H9 (cell line): ENCODE data around the gene GAREM1. TPM values are rescaled to one million over a fixed set of nuclear protein-coding genes. Genes with fewer than 3 reads are reported as not detected.

Source experiments
- DNase-seq: peaks from one replicate; pipeline ENCODE4 v3.0.0-alpha.2; 2017
- H2AFZ ChIP-seq: one replicate; pipeline ENCODE4 v1.6.1; 2013; ENCODE audit warnings: mild to moderate bottlenecking, low read length, control low read depth, moderate library complexity
- H2AK5ac ChIP-seq: 2 replicates; pipeline ENCODE4 v1.6.1; 2013; ENCODE audit warnings: low read length, control low read depth, mixed read lengths; ENCODE audit not compliant: insufficient read length
- H2BK120ac ChIP-seq: one replicate; pipeline ENCODE4 v1.6.1; 2013; ENCODE audit warnings: low read depth, mild to moderate bottlenecking, low read length, control low read depth, inconsistent platforms; ENCODE audit not compliant: poor library complexity, severe bottlenecking
- H2BK12ac ChIP-seq: 2 replicates; pipeline ENCODE4 v1.6.1; 2013; ENCODE audit warnings: low read length, control low read depth, mixed read lengths, low read depth; ENCODE audit not compliant: insufficient read length
- H2BK15ac ChIP-seq: 2 replicates; pipeline ENCODE4 v1.6.1; 2013; ENCODE audit warnings: low read depth, low read length, control low read depth
- H2BK20ac ChIP-seq: one replicate; pipeline ENCODE4 v1.6.1; 2013; ENCODE audit warnings: low read depth, mild to moderate bottlenecking, low read length, control low read depth, inconsistent platforms; ENCODE audit not compliant: poor library complexity, severe bottlenecking
- H2BK5ac ChIP-seq: 2 replicates; pipeline ENCODE4 v1.6.1; 2013; ENCODE audit warnings: low read length, control low read depth, mixed read lengths; ENCODE audit not compliant: insufficient read length
- H3K14ac ChIP-seq: 2 replicates; pipeline ENCODE4 v1.6.1; 2013; ENCODE audit warnings: low read length, control low read depth; ENCODE audit not compliant: insufficient read depth
- H3K18ac ChIP-seq: 2 replicates; pipeline ENCODE4 v1.6.1; 2013; ENCODE audit warnings: low read depth, mild to moderate bottlenecking, mixed read lengths, low read length, control low read depth; ENCODE audit not compliant: insufficient read length
- H3K23ac ChIP-seq: 2 replicates; pipeline ENCODE4 v1.6.1; 2013; ENCODE audit warnings: low read length, control low read depth, mixed read lengths, low read depth; ENCODE audit not compliant: insufficient read length
- H3K23me2 ChIP-seq: 2 replicates; pipeline ENCODE4 v1.6.1; 2013; ENCODE audit warnings: low read depth, mild to moderate bottlenecking, mixed read lengths, low read length, control low read depth; ENCODE audit not compliant: insufficient read length, poor library complexity, severe bottlenecking
- H3K27ac ChIP-seq: 2 replicates; pipeline ENCODE4 v1.5.1; 2013; ENCODE audit warnings: low read length, control low read depth, mixed read lengths, low read depth; ENCODE audit not compliant: insufficient read length
- H3K27me3 ChIP-seq: 2 replicates; pipeline ENCODE4 v1.6.1; 2013; ENCODE audit warnings: low read length, control low read depth, inconsistent platforms; ENCODE audit not compliant: insufficient read depth
- H3K4ac ChIP-seq: 2 replicates; pipeline ENCODE4 v1.6.1; 2013; ENCODE audit warnings: low read depth, mild to moderate bottlenecking, control low read depth, inconsistent platforms, low read length, moderate library complexity
- H3K4me1 ChIP-seq: 2 replicates; pipeline ENCODE4 v1.6.1; 2013; ENCODE audit warnings: low read length, control low read depth, inconsistent platforms; ENCODE audit not compliant: insufficient read depth
- H3K4me2 ChIP-seq: 2 replicates; pipeline ENCODE4 v1.6.1; 2013; ENCODE audit warnings: low read length, control low read depth, mixed read lengths; ENCODE audit not compliant: insufficient read length, insufficient read depth
- H3K56ac ChIP-seq: 2 replicates; pipeline ENCODE4 v1.6.1; 2013; ENCODE audit warnings: low read depth, mild to moderate bottlenecking, mixed read lengths, low read length, control low read depth; ENCODE audit not compliant: insufficient read length
- H3K79me1 ChIP-seq: 2 replicates; pipeline ENCODE4 v1.6.1; 2013; ENCODE audit warnings: low read depth, mild to moderate bottlenecking, moderate library complexity, low read length, control low read depth, inconsistent platforms; ENCODE audit not compliant: insufficient read depth, poor library complexity, severe bottlenecking
- H3K79me2 ChIP-seq: 2 replicates; pipeline ENCODE4 v1.6.1; 2013; ENCODE audit warnings: low read length, control low read depth, inconsistent platforms; ENCODE audit not compliant: insufficient read depth
- H3K9ac ChIP-seq: 2 replicates; pipeline ENCODE4 v1.6.1; 2013; ENCODE audit warnings: low read length, control low read depth, mixed read lengths; ENCODE audit not compliant: insufficient read length; ENCODE audit errors: extremely low read depth
- H3K9me3 ChIP-seq: one replicate; pipeline ENCODE4 v1.6.1; 2013; ENCODE audit warnings: low read depth, low read length, inconsistent platforms; ENCODE audit not compliant: control insufficient read depth
- H3T11ph ChIP-seq: one replicate; pipeline ENCODE4 v1.6.1; 2013; ENCODE audit warnings: mild to moderate bottlenecking, low read length, control low read depth, inconsistent platforms
- H4K20me1 ChIP-seq: one replicate; pipeline ENCODE4 v1.6.1; 2013; ENCODE audit not compliant: control insufficient read depth, insufficient read length, insufficient read depth
- H4K5ac ChIP-seq: 2 replicates; pipeline ENCODE4 v1.6.1; 2013; ENCODE audit warnings: low read depth, mild to moderate bottlenecking, mixed read lengths, low read length, control low read depth; ENCODE audit not compliant: insufficient read length
- H4K8ac ChIP-seq: replicated peaks from 2 replicates; pipeline ENCODE4 v1.6.1; 2013; ENCODE audit warnings: low read length, control low read depth, mixed read lengths, low read depth; ENCODE audit not compliant: insufficient read length
- H4K91ac ChIP-seq: 2 replicates; pipeline ENCODE4 v1.6.1; 2013; ENCODE audit warnings: low read depth, mild to moderate bottlenecking, moderate library complexity, mixed read lengths, low read length, control low read depth; ENCODE audit not compliant: insufficient read length
- H3K27ac Mint-ChIP-seq, 3 experiments: 2 replicates in 2 of 3; 3 replicates in 1 of 3; pipeline ENCODE4 v1.8.0; 2020 to 2021; ENCODE audit warnings: mixed read lengths in 3 of 3, mild to moderate bottlenecking in 1 of 3, moderate library complexity in 1 of 3
- H3K27me3 Mint-ChIP-seq: 2 replicates; pipeline ENCODE4 v1.8.0; 2021; ENCODE audit warnings: low read depth, mild to moderate bottlenecking, moderate library complexity, mixed read lengths
- H3K36me3 Mint-ChIP-seq, 3 experiments: 2 replicates in 2 of 3; 3 replicates in 1 of 3; pipeline ENCODE4 v1.8.0; 2020 to 2021; ENCODE audit warnings: low read depth in 3 of 3, mixed read lengths in 3 of 3; ENCODE audit not compliant: insufficient read depth in 1 of 3
- H3K4me1 Mint-ChIP-seq, 2 experiments: 2 replicates each; pipeline ENCODE4 v1.8.0; 2020; ENCODE audit warnings: mixed read lengths in 2 of 2
- H3K4me3 Mint-ChIP-seq, 2 experiments: 2 replicates in 1 of 2; 3 replicates in 1 of 2; pipeline ENCODE4 v1.8.0; 2020 to 2021; ENCODE audit warnings: mild to moderate bottlenecking in 2 of 2, mixed read lengths in 2 of 2, moderate library complexity in 1 of 2
- H3K9me3 Mint-ChIP-seq, 2 experiments: 2 replicates in 1 of 2; 3 replicates in 1 of 2; pipeline ENCODE4 v1.8.0; 2020; ENCODE audit warnings: mild to moderate bottlenecking in 2 of 2, mixed read lengths in 2 of 2, moderate library complexity in 1 of 2
- WGBS: extraction: QIAGEN DNeasy Blood & Tissue Kit; methylation state at CpG from one replicate; pipeline ENCODE4 v1.1.7; 2013; ENCODE audit warnings: missing lambda C conversion rate, low lambda C conversion rate, mixed read lengths; ENCODE audit not compliant: insufficient read length; ENCODE audit errors: extremely low coverage; 5-methylcytosine and 5-hydroxymethylcytosine counted together
- total RNA-seq: library from RNA; stranded (reverse); gene quantifications from 2 replicates; pipeline ENCODE4 v1.2.1, GENCODE V29; 2021
- TF ChIP-seq, protein P1 (sequence below): fragments of 200-600 bp; sonication (generic); conservative IDR thresholded peaks from 3 replicates; pipeline ENCODE4 v1.8.0; 2021; ENCODE audit warnings: antibody characterized with exemption, mild to moderate bottlenecking

GAREM1 gene
- total RNA-seq, 1 experiment from 2014 or later: 4.4 TPM

DNA sequence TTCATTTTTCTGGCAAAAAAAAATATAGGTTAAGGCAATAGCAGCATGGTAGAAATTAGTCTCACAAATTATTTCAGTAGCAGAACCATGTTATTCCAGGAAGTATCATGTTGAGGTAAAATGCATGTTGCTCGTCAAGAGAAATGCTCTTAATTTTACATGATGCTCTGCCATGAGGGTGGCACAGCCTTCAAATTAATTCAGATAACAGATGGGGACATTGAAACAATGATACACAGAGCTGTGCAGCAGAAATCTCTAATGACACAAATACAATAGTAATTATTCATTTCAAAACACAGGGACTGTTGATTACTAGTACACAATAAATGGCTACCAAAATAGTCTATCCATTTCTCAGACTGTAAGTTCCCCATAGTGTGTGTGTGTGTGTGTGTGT, 24.8 kb downstream of the GAREM1 start:
- H3K18ac ChIP-seq: no peak overlapping the region
- H4K8ac ChIP-seq: no peak overlapping the region
- 0 out of 2 replicates have a peak, but pooled peaks cover 2% of the 10 kb centered on the region for H3K4me1 ChIP-seq
- H4K91ac ChIP-seq: no peak overlapping the region
- no peak overlapping the region for H3K27ac Mint-ChIP-seq
- H3K27me3 ChIP-seq: no peaks in the 10 kb centered on the region
- H3K4me2 ChIP-seq: no peak overlapping the region
- H3K56ac ChIP-seq: no peak overlapping the region
- no peaks in the 10 kb centered on the region; the same call in 1 of the 2 replicates for H3K27me3 Mint-ChIP-seq
- H2BK12ac ChIP-seq: no peak overlapping the region
- no peaks in the 10 kb centered on the region for H4K20me1 ChIP-seq
- H2AK5ac ChIP-seq: no peak overlapping the region
- no peaks in the 10 kb centered on the region for H3K9me3 Mint-ChIP-seq
- no peak overlapping the region for H2BK120ac ChIP-seq
- H3K14ac ChIP-seq: no peak overlapping the region
- H3K9me3 ChIP-seq: no peaks in the 10 kb centered on the region
- no peak overlapping the region for H2BK15ac ChIP-seq
- no CpG with 5 or more reads among the region's 1 CpG for WGBS
- H3K23ac ChIP-seq: no peak overlapping the region
- H3K27ac ChIP-seq: no peak overlapping the region
- H3K4me1 Mint-ChIP-seq: 0 out of 4 replicates have a peak, but pooled peaks cover 0 to 7% of the 10 kb centered on the region in 2 experiments
- no peak overlapping the region for H2BK5ac ChIP-seq
- no peaks in the 10 kb centered on the region for H3K23me2 ChIP-seq
- H2BK20ac ChIP-seq: no peak overlapping the region
- H3K79me1 ChIP-seq: no peaks in the 10 kb centered on the region
- H3K79me2 ChIP-seq: no peaks in the 10 kb centered on the region
- H3K36me3 Mint-ChIP-seq: no peaks in the 10 kb centered on the region
- TF ChIP-seq, protein P1, sequence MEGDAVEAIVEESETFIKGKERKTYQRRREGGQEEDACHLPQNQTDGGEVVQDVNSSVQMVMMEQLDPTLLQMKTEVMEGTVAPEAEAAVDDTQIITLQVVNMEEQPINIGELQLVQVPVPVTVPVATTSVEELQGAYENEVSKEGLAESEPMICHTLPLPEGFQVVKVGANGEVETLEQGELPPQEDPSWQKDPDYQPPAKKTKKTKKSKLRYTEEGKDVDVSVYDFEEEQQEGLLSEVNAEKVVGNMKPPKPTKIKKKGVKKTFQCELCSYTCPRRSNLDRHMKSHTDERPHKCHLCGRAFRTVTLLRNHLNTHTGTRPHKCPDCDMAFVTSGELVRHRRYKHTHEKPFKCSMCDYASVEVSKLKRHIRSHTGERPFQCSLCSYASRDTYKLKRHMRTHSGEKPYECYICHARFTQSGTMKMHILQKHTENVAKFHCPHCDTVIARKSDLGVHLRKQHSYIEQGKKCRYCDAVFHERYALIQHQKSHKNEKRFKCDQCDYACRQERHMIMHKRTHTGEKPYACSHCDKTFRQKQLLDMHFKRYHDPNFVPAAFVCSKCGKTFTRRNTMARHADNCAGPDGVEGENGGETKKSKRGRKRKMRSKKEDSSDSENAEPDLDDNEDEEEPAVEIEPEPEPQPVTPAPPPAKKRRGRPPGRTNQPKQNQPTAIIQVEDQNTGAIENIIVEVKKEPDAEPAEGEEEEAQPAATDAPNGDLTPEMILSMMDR: no peak
- no peak overlapping the region for H2AFZ ChIP-seq
- H3K4me3 Mint-ChIP-seq: no peak overlapping the region
- no peak overlapping the region for H4K5ac ChIP-seq
- H3K4ac ChIP-seq: no peak overlapping the region
- H3K9ac ChIP-seq: no peak overlapping the region
- no peak for DNase-seq
- H3T11ph ChIP-seq: no peak overlapping the region
